Activated T-cell treated with anti-CD3 and anti-CD28 coated beads for 24 hours (primary cell): Measurements from ENCODE around the gene VPS13D.

ENCODE experiments used
- DNase-seq: peaks from one replicate; pipeline ENCODE4 v3.0.0-alpha.2; 2020; ENCODE audit warnings: low read depth

The VPS13D gene

GRCh38 chr1:12407050-12407961, 177.5 kb downstream of the VPS13D start:
- no peak for DNase-seq

GRCh38 chr1:12407962-12408454, 178.2 kb downstream of the VPS13D start:
- DNase-seq: no peak

- no peak for DNase-seq
Observed at GRCh38 chr1:12408662-12409061, 178.8 kb downstream of the VPS13D start.

GRCh38 chr1:12409681-12410080, 179.9 kb downstream of the VPS13D start:
- no peak for DNase-seq

GRCh38 chr1:12410351-12410750, 180.5 kb downstream of the VPS13D start:
- no peak for DNase-seq

GRCh38 chr1:12411098-12411497, 181.3 kb downstream of the VPS13D start:
- no peak for DNase-seq

GRCh38 chr1:12411747-12412146, 181.9 kb downstream of the VPS13D start:
- DNase-seq: no peak

GRCh38 chr1:12412439-12412838, 182.6 kb downstream of the VPS13D start:
- no peak for DNase-seq

GRCh38 chr1:12413664-12414410, 184.0 kb downstream of the VPS13D start:
- DNase-seq: no peak

GRCh38 chr1:12414444-12415018, 184.7 kb downstream of the VPS13D start:
- no peak for DNase-seq

- no peak for DNase-seq
Observed at GRCh38 chr1:12415038-12415466, 185.2 kb downstream of the VPS13D start.

GRCh38 chr1:12416101-12416500, 186.3 kb downstream of the VPS13D start:
- no peak for DNase-seq

- DNase-seq: no peak
Observed at GRCh38 chr1:12416744-12417143, 186.9 kb downstream of the VPS13D start.

- no peak for DNase-seq
Observed at GRCh38 chr1:12417389-12417788, 187.6 kb downstream of the VPS13D start.

GRCh38 chr1:12420171-12420570, 190.3 kb downstream of the VPS13D start:
- no peak for DNase-seq

GRCh38 chr1:12422488-12422887, 192.7 kb downstream of the VPS13D start:
- no peak for DNase-seq

GRCh38 chr1:12424087-12424529, 194.3 kb downstream of the VPS13D start:
- no peak for DNase-seq

GRCh38 chr1:12424793-12425192, 195.0 kb downstream of the VPS13D start:
- DNase-seq: no peak

- DNase-seq: no peak
Observed at GRCh38 chr1:12426030-12426429, 196.2 kb downstream of the VPS13D start.

- DNase-seq: no peak
Observed at GRCh38 chr1:12428334-12428733, 198.5 kb downstream of the VPS13D start.

- no peak for DNase-seq
Observed at GRCh38 chr1:12430525-12430924, 200.7 kb downstream of the VPS13D start.

- DNase-seq: no peak
Observed at GRCh38 chr1:12432897-12433296, 203.1 kb downstream of the VPS13D start.
